K562 (cell line): Measurements from ENCODE around the gene KCNH2. TPM values are rescaled to one million over a fixed set of nuclear protein-coding genes. Genes with fewer than 3 reads are reported as not detected.
A peak's percentile ranks its signal among the peaks of the same experiment; 100 is the strongest.

ENCODE experiments used
- CBFA2T3 ChIP-seq: fragments of 450-650 bp; IDR thresholded peaks from 2 replicates; pipeline ENCODE4 v1.6.1; 2017
- GABPB1 ChIP-seq: sonication (generic); formaldehyde crosslinking; IDR thresholded peaks from 2 replicates; pipeline ENCODE4 v1.8.0; 2022; ENCODE audit warnings: mild to moderate bottlenecking, missing genetic modification reagents
- HCFC1 ChIP-seq: IDR thresholded peaks from 2 replicates; pipeline ENCODE4 v1.6.1; 2012; ENCODE audit warnings: low read depth, low read length, improper control_type of control experiment
- HMG20A ChIP-seq: fragments of 450-650 bp; formaldehyde crosslinking; conservative IDR thresholded peaks from 2 replicates; pipeline ENCODE4 v1.4.0; 2020; ENCODE audit warnings: mild to moderate bottlenecking, mixed read lengths
- MAFF ChIP-seq: IDR thresholded peaks from 2 replicates; pipeline ENCODE4 v1.6.1; 2012; ENCODE audit warnings: low read length, improper control_type of control experiment
- MEF2D ChIP-seq: conservative IDR thresholded peaks from 2 replicates; pipeline ENCODE4 v1.6.1; 2016; ENCODE audit warnings: low read depth, missing genetic modification characterization, missing compliant biosample characterization
- NCOA1 ChIP-seq: fragments of 450-650 bp; IDR thresholded peaks from 2 replicates; pipeline ENCODE4 v1.6.1; 2016; ENCODE audit warnings: low read depth
- NCOA2 ChIP-seq, 2 experiments: fragments of 450-650 bp; IDR thresholded peaks; 2 replicates each; pipeline ENCODE4 v1.6.1; 2018; ENCODE audit warnings: mild to moderate bottlenecking in 2 of 2, moderate library complexity in 1 of 2; ENCODE audit not compliant: partially characterized antibody in 2 of 2
- NEUROD1 ChIP-seq: fragments of 150-350 bp; IDR thresholded peaks from 2 replicates; pipeline ENCODE4 v1.6.1; 2014; ENCODE audit warnings: borderline replicate concordance, low read length, low read depth; ENCODE audit not compliant: partially characterized antibody
- NFE2 ChIP-seq: IDR thresholded peaks from 2 replicates; pipeline ENCODE4 v1.6.1; 2014; ENCODE audit warnings: antibody characterized with exemption, low read depth
- RB1 ChIP-seq: fragments of 450-650 bp; IDR thresholded peaks from 2 replicates; pipeline ENCODE4 v1.6.1; 2017; ENCODE audit warnings: low read depth, mild to moderate bottlenecking
- RUNX1 ChIP-seq: sonication (generic); IDR thresholded peaks from 2 replicates; pipeline ENCODE4 v1.6.1; 2016; ENCODE audit warnings: antibody characterized with exemption, low read depth
- XRCC3 ChIP-seq: fragments of 450-650 bp; IDR thresholded peaks from 2 replicates; pipeline ENCODE4 v1.6.1; 2017; ENCODE audit warnings: mild to moderate bottlenecking, moderate library complexity
- ZFPM2 ChIP-seq: fragments of 250-450 bp; sonication (Bioruptor Pico); IDR thresholded peaks from 2 replicates; pipeline ENCODE4 v1.5.1; 2022; ENCODE audit warnings: mild to moderate bottlenecking
- ZNF174 ChIP-seq: fragments of 250-450 bp; sonication (Bioruptor Pico); IDR thresholded peaks from 2 replicates; pipeline ENCODE4 v1.4.0; 2020; ENCODE audit warnings: mild to moderate bottlenecking
- ZNF253 ChIP-seq: fragments of 250-450 bp; sonication (Bioruptor Pico); conservative IDR thresholded peaks from 2 replicates; pipeline ENCODE4 v1.6.1; 2021; ENCODE audit warnings: mild to moderate bottlenecking
- ZNF408 ChIP-seq: fragments of 250-450 bp; sonication (Bioruptor Pico); IDR thresholded peaks from 2 replicates; pipeline ENCODE4 v1.4.0; 2020; ENCODE audit warnings: low read depth, mild to moderate bottlenecking, moderate library complexity
- ZNF561 ChIP-seq: fragments of 450-650 bp; formaldehyde crosslinking; conservative IDR thresholded peaks from 2 replicates; pipeline ENCODE4 v1.4.0; 2020; ENCODE audit warnings: mild to moderate bottlenecking, moderate library complexity
- ZNF586 ChIP-seq: fragments of 450-650 bp; formaldehyde crosslinking; conservative IDR thresholded peaks from 2 replicates; pipeline ENCODE4 v1.4.0; 2020; ENCODE audit warnings: mild to moderate bottlenecking, moderate library complexity
- polyA plus RNA-seq, 8 experiments: library from polyadenylated mRNA; depleted of rRNA in 4 of 8; stranded (reverse) in 5 of 8; unstranded in 3 of 8; fragments of >200 nt; fragmentation: Nextera tagmentation in 2 of 8; fragmentation: Illumina TruSeq in 1 of 8; extraction: Ambion mirVana in 2 of 8; extraction: Trizol in 1 of 8; gene quantifications; 2 replicates each; pipeline versions ENCODE4 v1.2.1 to v1.2.3, GENCODE V29; 2011 to 2014; ENCODE audit warnings: inconsistent platforms in 1 of 8, missing spikeins in 1 of 8
- total RNA-seq, 7 experiments: library from RNA; depleted of rRNA in 6 of 7; stranded (reverse); fragments of >200 nt in 6 of 7; fragmentation: Illumina TruSeq in 2 of 7; extraction: Trizol in 2 of 7; gene quantifications; 2 replicates each; pipeline versions ENCODE4 v1.2.1 to v1.2.3, GENCODE V29; 2011 to 2021; ENCODE audit warnings: low replicate concordance in 1 of 7
- TF ChIP-seq, protein P1 (sequence below): fragments of 250-450 bp; sonication (Bioruptor Pico); IDR thresholded peaks from 2 replicates; pipeline ENCODE4 v1.9.0; 2021; ENCODE audit warnings: mild to moderate bottlenecking, inconsistent platforms
- TF ChIP-seq, protein P2 (sequence below): fragments of 250-450 bp; sonication (Bioruptor Pico); IDR thresholded peaks from 2 replicates; pipeline ENCODE4 v1.4.0; 2020; ENCODE audit warnings: mild to moderate bottlenecking, moderate library complexity, borderline replicate concordance
- TF ChIP-seq, protein P3 (sequence below): fragments of 450-650 bp; IDR thresholded peaks from 2 replicates; pipeline ENCODE4 v1.6.1; 2017; ENCODE audit warnings: antibody characterized with exemption

Gene KCNH2
- total and polyA plus RNA-seq, 9 of the 15 experiments (the other 6 are each of a cell fraction or from before 2014, with no cell fraction given): 18.1 to 368 (median 218) TPM

DNA sequence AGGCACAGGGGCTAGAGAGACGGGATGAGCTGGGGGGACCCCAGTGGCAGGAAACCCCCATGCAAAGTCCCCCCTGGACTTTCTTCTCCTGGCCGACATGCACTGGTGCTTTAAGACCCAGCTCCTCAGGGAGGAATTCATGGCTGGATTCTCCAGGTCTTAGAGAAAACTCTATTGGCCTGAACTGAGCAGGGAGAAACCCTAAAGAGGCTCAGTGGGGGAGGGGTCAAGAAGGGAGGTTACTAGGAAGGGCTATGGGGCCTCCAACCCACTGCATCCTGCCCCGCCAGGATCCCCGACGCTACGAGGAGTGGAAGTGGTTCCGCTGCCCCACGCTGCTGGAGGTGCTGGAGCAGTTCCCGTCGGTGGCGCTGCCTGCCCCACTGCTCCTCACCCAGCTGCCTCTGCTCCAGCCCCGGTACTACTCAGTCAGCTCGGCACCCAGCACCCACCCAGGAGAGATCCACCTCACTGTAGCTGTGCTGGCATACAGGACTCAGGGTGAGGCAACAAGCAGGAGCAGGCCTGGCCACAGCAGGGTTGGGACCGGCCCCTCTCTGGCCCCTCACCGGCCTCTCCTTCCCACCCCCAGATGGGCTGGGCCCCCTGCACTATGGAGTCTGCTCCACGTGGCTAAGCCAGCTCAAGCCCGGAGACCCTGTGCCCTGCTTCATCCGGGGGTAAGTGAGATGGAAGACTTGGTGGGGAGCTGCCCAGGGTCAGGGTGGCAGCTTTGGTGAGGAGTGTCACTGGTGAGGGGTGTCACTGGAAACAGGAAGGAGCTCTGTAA is 32.4 kb upstream of the KCNH2 start (continued):
- TF ChIP-seq ZNF408 (no peak), NCOA2 (IDR thresholded peaks at IDR 0.05; ENCODE audit: partially characterized antibody in 2 of 2) (no peak), MEF2D (no peak), NCOA1 (no peak; the same call in 1 of the 2 replicates), ZNF174 (CRISPR knock-in tag) (no peak), ZNF561 (CRISPR knock-in tag) (0 out of 2 replicates have a peak, but pooled peaks have one; percentile 47), ZNF253 (CRISPR knock-in tag) (no peak; the same call in 1 of the 2 replicates), HMG20A (no peak), ZNF586 (no peak), NFE2 (0 out of 2 replicates have a peak, but pooled peaks have one; percentile 10), MAFF (no peak), RB1 (no peak; the same call in none of the 2 replicates), HCFC1 (no peak), ZFPM2 (CRISPR knock-in tag) (0 out of 2 replicates have a peak, but pooled peaks have one; percentile 59), XRCC3 (no peak), NEUROD1 (peak; percentile 97), CBFA2T3 (no peak; the same call in 1 of the 2 replicates), RUNX1 (no peak; the same call in 1 of the 2 replicates), GABPB1 (no peak; the same call in 1 of the 2 replicates)
- TF ChIP-seq, protein P1, sequence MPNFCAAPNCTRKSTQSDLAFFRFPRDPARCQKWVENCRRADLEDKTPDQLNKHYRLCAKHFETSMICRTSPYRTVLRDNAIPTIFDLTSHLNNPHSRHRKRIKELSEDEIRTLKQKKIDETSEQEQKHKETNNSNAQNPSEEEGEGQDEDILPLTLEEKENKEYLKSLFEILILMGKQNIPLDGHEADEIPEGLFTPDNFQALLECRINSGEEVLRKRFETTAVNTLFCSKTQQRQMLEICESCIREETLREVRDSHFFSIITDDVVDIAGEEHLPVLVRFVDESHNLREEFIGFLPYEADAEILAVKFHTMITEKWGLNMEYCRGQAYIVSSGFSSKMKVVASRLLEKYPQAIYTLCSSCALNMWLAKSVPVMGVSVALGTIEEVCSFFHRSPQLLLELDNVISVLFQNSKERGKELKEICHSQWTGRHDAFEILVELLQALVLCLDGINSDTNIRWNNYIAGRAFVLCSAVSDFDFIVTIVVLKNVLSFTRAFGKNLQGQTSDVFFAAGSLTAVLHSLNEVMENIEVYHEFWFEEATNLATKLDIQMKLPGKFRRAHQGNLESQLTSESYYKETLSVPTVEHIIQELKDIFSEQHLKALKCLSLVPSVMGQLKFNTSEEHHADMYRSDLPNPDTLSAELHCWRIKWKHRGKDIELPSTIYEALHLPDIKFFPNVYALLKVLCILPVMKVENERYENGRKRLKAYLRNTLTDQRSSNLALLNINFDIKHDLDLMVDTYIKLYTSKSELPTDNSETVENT: peak; percentile 68; the same call in 1 of the 2 replicates
- TF ChIP-seq, protein P2, sequence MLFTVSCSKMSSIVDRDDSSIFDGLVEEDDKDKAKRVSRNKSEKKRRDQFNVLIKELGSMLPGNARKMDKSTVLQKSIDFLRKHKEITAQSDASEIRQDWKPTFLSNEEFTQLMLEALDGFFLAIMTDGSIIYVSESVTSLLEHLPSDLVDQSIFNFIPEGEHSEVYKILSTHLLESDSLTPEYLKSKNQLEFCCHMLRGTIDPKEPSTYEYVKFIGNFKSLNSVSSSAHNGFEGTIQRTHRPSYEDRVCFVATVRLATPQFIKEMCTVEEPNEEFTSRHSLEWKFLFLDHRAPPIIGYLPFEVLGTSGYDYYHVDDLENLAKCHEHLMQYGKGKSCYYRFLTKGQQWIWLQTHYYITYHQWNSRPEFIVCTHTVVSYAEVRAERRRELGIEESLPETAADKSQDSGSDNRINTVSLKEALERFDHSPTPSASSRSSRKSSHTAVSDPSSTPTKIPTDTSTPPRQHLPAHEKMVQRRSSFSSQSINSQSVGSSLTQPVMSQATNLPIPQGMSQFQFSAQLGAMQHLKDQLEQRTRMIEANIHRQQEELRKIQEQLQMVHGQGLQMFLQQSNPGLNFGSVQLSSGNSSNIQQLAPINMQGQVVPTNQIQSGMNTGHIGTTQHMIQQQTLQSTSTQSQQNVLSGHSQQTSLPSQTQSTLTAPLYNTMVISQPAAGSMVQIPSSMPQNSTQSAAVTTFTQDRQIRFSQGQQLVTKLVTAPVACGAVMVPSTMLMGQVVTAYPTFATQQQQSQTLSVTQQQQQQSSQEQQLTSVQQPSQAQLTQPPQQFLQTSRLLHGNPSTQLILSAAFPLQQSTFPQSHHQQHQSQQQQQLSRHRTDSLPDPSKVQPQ (CRISPR knock-in tag): no peak
- TF ChIP-seq, protein P3, sequence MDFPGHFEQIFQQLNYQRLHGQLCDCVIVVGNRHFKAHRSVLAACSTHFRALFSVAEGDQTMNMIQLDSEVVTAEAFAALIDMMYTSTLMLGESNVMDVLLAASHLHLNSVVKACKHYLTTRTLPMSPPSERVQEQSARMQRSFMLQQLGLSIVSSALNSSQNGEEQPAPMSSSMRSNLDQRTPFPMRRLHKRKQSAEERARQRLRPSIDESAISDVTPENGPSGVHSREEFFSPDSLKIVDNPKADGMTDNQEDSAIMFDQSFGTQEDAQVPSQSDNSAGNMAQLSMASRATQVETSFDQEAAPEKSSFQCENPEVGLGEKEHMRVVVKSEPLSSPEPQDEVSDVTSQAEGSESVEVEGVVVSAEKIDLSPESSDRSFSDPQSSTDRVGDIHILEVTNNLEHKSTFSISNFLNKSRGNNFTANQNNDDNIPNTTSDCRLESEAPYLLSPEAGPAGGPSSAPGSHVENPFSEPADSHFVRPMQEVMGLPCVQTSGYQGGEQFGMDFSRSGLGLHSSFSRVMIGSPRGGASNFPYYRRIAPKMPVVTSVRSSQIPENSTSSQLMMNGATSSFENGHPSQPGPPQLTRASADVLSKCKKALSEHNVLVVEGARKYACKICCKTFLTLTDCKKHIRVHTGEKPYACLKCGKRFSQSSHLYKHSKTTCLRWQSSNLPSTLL: no peak
